ENCODE data around the gene PICK1. TPM values are rescaled to one million over a fixed set of nuclear protein-coding genes. Genes with fewer than 3 reads are reported as not detected.

The PICK1 gene
- total RNA-seq, 1 experiment from 2014 or later: 6.0 TPM

DNA sequence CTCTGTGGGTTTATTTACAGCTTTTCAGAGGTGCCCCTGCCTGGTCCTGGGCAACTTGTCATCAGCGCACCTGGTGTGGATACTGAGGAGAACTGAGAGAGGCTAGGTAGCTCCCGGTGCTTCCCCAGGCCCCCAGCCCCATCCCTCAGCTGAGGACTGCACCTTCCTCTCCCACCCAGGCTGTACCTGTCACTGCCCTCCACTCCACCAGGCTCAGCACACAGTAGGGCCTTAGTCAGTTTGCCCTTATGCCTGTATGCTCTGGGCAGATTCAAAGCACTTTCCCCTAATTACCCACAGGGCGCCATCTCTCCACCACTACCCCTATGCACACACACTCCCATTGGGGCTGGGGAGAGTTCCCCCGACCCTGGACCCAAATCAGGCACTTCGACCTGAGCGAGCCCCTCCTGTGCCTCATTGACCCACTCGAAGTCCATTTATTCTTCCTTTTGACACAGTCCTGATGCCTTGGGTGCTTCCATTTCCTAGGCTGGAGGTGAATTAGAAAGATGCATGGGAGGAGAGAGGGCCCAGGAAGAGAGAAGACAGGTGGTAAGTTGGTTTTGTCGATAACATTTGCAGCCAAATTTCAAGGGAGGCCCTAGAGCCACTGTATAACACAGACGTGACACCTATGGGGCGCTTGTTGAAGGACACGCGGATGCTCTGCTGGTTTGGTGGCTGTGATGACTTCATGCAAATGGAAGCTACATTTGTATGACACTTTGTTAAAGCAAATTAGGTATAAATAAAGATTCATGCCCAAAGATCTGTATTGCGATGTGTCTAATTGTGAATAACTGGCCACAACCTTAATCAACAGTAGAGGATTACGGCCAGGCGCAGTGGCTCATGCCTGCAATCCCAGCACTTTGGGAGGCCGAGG lies 13.8 kb upstream of the PICK1 start:
- DNase-seq (ENCODE audit: extremely low read depth, low read depth): no peak

DNA sequence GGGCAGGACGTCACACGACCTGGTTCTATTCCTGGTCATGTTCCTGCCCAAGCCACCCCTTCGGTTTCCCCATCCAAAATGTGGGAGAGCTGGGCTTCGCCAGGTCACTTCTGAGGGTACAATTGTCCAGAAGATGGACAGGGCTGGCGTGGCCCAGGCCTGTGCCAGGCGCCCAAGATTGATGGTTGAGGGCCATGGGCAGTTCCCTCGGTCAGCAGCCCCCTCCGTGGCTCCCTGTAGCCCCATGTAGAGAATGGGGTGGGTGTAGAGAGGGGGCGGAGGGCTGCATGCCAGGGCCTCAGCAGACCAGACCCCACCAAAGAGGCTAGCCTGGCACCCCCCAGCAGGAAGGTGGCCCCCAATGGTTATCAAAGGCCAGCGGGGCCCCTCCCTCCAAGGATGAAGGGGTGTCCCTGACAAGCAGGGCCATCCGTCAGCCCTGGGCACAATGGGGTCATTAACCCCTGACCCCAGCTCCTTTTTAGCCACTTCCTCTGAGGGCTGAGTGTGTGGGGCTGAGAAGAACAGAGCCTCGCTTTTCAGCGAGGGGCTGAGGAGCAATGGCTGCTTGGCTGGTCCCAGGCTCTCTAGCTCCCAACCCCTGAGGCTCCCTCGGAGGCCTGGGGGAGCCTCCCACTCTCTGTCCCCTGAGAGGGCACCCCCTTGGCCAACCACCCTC lies 11.0 kb upstream of the PICK1 start:
- DNase-seq (ENCODE audit: extremely low read depth, low read depth): no peak

GRCh38 chr22:38049812-38050619 lies 7.2 kb upstream of the PICK1 start:
- DNase-seq (ENCODE audit: extremely low read depth, low read depth): no peak

GRCh38 chr22:38050720-38051119 lies 6.5 kb upstream of the PICK1 start:
- no peak for DNase-seq (ENCODE audit: extremely low read depth, low read depth)

DNA sequence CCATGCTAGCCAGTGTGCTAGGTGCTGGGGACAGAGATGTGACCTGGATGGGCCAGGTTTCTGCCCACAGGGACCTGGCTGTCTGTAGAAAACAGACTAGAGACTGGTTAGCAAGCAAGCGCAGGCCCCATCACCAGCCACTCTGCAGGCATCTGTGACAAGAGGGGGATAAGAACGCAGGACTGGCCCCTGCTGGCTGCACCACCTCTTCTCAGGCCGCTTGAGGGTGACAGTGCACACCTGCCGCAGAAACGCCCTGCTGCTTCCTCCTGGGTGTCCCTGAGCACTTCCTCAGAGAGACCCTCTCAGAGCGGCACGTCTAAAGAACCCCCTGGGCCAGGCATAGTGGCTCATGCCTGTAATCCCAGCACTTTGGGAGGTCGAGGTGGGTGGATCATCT lies 5.9 kb upstream of the PICK1 start:
- DNase-seq (ENCODE audit: extremely low read depth, low read depth): no peak

GRCh38 chr22:38051900-38052862 lies 5.0 kb upstream of the PICK1 start:
- DNase-seq (ENCODE audit: extremely low read depth, low read depth): peak; percentile 57

DNA sequence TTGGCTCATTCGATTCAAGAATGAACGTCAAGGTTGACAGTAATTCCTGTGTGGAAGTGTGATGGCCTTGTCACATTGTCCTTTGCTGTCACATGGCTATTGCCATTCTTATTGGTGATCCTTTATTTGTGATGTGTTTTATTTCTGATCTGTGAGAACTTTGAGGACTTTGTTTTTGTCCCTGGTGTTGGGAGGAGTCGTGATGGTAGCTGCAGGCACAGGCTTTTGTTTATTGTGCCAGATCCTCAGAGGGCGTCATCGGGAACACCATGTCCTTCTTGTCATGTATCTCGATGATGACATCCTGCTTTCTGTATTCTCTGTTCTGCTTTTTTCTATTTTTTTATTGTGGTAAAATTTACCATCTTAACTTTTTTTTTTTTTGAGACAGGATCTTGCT lies 5.6 kb downstream of the PICK1 start:
- DNase-seq (ENCODE audit: extremely low read depth, low read depth): no peak

DNA sequence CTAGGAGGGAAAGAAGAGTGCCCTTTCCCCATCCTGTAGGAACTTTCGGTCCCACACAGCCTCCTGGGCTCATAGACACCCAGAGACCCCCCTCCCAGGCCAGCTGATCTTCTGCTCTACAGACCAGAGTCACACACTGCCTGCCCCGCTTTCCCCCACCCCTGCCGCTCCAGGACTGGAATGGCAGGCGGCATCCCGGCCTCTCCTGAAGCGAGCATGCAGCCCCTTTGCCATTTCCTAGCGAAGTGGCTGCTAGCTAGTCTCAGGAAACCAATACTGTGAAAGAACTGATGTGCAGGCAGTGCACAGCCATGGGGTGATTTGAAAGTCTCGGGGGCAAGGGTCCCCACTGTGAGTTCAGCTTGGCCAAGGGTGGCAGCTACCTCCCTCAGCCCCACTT lies 8.3 kb downstream of the PICK1 start:
- DNase-seq (ENCODE audit: extremely low read depth, low read depth): no peak

GRCh38 chr22:38066381-38067027 lies 9.3 kb downstream of the PICK1 start:
- no peak for DNase-seq (ENCODE audit: extremely low read depth, low read depth)

GRCh38 chr22:38067028-38067415 lies 9.8 kb downstream of the PICK1 start:
- DNase-seq (ENCODE audit: extremely low read depth, low read depth): no peak

DNA sequence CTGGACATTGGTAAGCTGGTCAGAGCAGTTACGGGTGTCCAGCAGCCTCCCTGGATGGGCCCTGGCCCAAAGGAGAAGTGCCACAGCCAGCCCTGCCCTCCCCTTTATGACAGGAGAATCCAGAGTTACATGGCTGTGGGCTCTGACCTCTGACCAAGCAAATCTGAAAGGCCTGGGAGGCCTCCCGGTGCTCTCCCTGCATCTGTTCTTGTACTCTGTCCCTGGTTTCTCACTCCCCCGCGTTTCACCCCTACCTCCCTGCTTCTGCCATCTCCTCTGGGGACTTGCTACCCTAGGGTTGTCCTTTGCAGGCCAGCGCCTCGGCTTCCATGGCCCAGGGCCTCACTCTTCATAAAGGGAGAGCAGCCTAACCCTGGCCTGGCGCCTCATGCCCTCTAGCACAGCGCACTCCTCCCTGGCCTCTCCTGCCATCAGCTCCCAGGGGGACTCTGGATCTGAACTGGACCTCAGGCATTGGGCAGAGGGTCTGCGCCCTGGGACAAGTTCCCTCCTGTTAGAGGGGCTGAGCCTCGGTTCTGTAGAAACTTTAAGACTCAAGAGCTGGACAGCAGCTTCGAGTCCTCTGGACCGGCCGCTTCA lies 10.7 kb downstream of the PICK1 start:
- DNase-seq (ENCODE audit: extremely low read depth, low read depth): no peak

- DNase-seq (ENCODE audit: extremely low read depth, low read depth): no peak
Measured at GRCh38 chr22:38068641-38069371, 11.6 kb downstream of the PICK1 start.

DNA sequence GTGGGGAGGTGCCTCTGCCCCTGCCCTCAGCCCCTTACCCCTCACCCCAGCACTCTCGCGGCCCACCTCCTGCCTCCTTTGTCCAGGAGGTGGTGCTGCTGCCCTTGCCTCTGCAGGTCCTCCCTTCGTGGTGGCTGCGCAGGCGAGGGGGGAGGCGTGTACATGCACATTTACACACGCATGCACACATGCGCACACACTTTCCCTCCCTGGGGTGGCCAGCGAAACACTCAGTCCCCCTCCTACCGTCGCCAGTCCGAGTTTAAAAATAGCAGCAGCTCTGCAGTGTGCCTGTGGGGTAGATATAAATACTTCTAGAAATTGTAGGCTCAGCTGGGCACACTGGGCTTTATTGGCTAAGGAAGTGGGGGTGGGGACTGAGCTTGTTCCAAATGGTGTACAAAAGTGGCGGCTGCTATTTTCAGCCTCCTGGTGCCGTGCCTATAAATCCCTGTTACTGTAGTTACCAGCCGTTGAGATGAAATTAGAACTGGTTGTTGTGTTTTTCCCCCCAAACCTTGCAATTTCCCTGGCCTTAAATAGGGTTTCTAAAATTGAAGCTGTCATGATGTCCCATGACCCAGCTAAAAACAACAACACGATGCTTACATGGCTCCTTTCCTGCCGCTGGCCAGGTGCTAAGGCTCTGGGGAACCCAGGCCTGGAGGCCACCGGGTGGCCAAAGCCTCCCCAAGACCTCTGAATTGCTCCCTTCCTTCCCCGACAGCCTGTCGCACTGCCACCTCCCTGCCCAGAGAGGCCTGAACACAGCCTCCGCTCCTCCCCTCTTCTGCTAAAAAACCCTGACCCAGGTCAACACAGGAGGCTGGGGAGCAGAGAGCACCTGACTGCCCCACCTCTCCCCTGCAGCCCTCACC lies 12.4 kb downstream of the PICK1 start:
- no peak for DNase-seq (ENCODE audit: extremely low read depth, low read depth)

DNA sequence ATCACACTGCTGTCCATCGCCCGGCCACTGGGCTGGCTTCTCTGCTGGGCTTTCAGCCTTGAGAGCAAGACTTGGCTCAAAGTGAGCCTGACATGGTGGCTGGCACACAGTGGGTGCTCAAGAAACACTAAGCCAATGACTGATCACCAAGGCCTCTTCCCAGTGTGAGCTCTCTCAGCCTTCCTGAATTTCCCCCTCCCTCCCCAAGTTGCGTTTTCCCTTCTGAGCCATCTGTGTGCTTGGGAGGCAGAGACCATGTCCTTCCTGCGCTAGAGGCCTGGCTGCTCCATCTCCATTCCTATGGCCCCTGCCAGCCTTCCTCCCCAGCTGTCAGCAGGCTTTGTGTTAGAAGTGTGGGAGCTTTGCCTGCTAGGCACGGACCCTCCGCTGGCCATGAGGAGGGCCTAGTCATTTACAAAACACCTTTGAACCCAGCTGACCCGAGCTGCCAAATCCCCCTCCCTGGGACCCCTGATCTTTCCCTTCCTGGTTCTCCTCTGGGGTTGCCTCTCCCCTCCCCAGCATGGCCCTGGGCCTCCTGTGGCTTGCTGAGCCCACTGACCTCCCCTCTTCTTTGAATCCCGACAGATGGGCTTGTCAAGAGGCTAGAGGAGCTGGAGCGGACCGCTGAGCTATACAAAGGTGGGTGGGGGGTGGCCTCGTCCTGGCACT lies 13.2 kb downstream of the PICK1 start:
- DNase-seq (ENCODE audit: extremely low read depth, low read depth): no peak

GRCh38 chr22:38071421-38072321 lies 14.5 kb downstream of the PICK1 start:
- DNase-seq (ENCODE audit: extremely low read depth, low read depth): no peak
